ENCODE measurements around the gene SLC4A8.

Gene SLC4A8

GRCh38 chr12:51406290-51406689, 18.3 kb upstream of the SLC4A8 start:
- ATAC-seq: no peak
- TF ChIP-seq ARNTL (CRISPR knock-in tag; IDR thresholded peaks at IDR 0.05; ENCODE audit: borderline replicate concordance, low read depth) (no peak), ZNF70 (CRISPR knock-in tag; IDR thresholded peaks at IDR 0.05) (no peak), ZFP30 (CRISPR knock-in tag; IDR thresholded peaks at IDR 0.05) (no peak), ZC3H10 (CRISPR knock-in tag; IDR thresholded peaks at IDR 0.05) (no peak), ISL1 (CRISPR knock-in tag; IDR thresholded peaks at IDR 0.05) (no peak), TOX (CRISPR knock-in tag; IDR thresholded peaks at IDR 0.05; ENCODE audit: borderline replicate concordance) (no peak), POU6F1 (CRISPR knock-in tag; IDR thresholded peaks at IDR 0.05; ENCODE audit: borderline replicate concordance, low read depth) (no peak), CSDC2 (CRISPR knock-in tag; IDR thresholded peaks at IDR 0.05) (no peak), ESRRG (CRISPR knock-in tag; IDR thresholded peaks at IDR 0.05) (no peak), ZNF565 (CRISPR knock-in tag; conservative IDR thresholded peaks at IDR 0.05; ENCODE audit: low read depth) (no peak), TSHZ2 (CRISPR knock-in tag; IDR thresholded peaks at IDR 0.05) (no peak), TCF4 (CRISPR knock-in tag; IDR thresholded peaks at IDR 0.05; ENCODE audit: borderline replicate concordance) (no peak), PATZ1 (CRISPR knock-in tag; IDR thresholded peaks at IDR 0.05; ENCODE audit: borderline replicate concordance) (no peak), BACH2 (CRISPR knock-in tag; IDR thresholded peaks at IDR 0.05; ENCODE audit: borderline replicate concordance) (no peak), PPARA (CRISPR knock-in tag; IDR thresholded peaks at IDR 0.05; ENCODE audit: borderline replicate concordance) (no peak), RARB (CRISPR knock-in tag; IDR thresholded peaks at IDR 0.05) (no peak), ZFP3 (CRISPR knock-in tag; IDR thresholded peaks at IDR 0.05) (no peak), CREB5 (CRISPR knock-in tag; IDR thresholded peaks at IDR 0.05; ENCODE audit: low read depth) (no peak), CSRNP3 (CRISPR knock-in tag; IDR thresholded peaks at IDR 0.05) (no peak), OSR1 (CRISPR knock-in tag; IDR thresholded peaks at IDR 0.05) (no peak)

- no peak for ATAC-seq
Measured at GRCh38 chr12:51406859-51407258, 17.8 kb upstream of the SLC4A8 start.

More at GRCh38 chr12:51406859-51407258, 17.8 kb upstream of the SLC4A8 start:
- TF ChIP-seq CSDC2 (CRISPR knock-in tag; IDR thresholded peaks at IDR 0.05): no peak
- TF ChIP-seq TSHZ2 (CRISPR knock-in tag; IDR thresholded peaks at IDR 0.05): no peak
- TF ChIP-seq CREB5 (CRISPR knock-in tag; IDR thresholded peaks at IDR 0.05; ENCODE audit: low read depth): no peak
